ENCODE results near the gene TBC1D22A. TPM values are rescaled to one million over a fixed set of nuclear protein-coding genes. Genes with fewer than 3 reads are reported as not detected.

The TBC1D22A gene
- total and polyA plus RNA-seq, 2 experiments from 2014 or later: 9.6 to 13.3 TPM

DNA sequence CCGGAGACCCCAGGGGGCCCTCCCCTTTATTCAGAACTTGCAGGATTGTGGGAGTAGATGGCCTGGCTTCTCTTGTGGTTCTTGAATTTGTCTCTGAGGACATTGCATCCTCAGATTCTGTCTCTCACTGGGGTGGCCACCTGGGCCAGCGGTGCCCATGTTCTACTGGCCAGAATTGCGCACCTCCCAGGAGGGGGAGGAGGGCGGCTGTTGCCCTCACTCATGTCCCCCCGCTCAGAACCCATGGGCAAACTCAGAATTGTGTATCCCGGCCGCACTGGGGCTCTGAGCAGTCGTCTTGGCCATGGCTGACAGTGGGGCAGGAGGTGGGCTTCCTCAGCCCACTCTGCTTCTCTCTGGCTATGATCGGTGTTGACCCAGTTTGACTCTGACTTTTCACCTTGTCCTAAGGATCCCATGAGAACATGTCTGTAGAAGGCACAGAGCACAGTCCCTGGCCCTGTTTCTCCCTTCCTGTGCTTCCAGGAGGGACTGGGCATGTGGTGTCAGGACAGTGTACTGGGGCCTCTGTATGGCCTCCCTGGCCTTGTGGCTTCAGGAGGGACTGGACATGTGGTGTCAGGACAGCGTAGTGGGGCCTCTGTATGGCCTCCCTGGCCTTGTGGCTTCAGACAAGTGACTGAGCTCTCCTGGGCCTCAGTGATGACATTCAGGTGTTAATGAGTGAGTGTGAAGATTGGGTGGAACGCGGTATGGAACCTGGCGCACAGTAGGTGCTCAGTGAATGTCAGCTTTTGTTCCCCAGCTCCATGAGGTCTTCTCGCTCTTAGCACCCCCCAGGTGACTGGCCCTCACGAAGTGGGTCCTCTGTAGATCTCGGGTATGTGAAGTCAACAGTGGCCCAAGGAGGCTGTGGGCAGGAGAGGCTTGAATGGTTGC, 99.3 kb downstream of the TBC1D22A start:
- H3K36me3 Mint-ChIP-seq (ENCODE audit: low read depth): peaks cover 6% of the 10 kb centered on the region; the same call in 2 of the 3 replicates
- Histone ChIP-seq H2AFZ (no peak overlapping the region), H3K4me2 (no peak overlapping the region), H3K4me1 (ENCODE audit: insufficient read depth) (peaks cover 8% of the 10 kb centered on the region; the same call in 1 of the 2 replicates), H4K20me1 (replicated peaks; ENCODE audit: insufficient read depth) (peaks cover 9% of the 10 kb centered on the region; the same call in 1 of the 2 replicates), H3F3A (replicated peaks; ENCODE audit: low read depth) (no peaks in the 10 kb centered on the region), H3K9me2 (ENCODE audit: insufficient read depth) (no peaks in the 10 kb centered on the region), H3K36me3 (ENCODE audit: insufficient read depth) (no peaks in the 10 kb centered on the region), H3K27me3 (ENCODE audit: insufficient read depth) (no peaks in the 10 kb centered on the region), H3K79me2 (replicated peaks; ENCODE audit: insufficient read depth) (peaks cover 7% of the 10 kb centered on the region), H3K27ac (ENCODE audit: low read depth) (no peak overlapping the region), H3K4me3 (no peak overlapping the region)
- ATAC-seq (no peak), DNase-seq (ENCODE audit: low spot score) (no peak)
- H3K27ac Mint-ChIP-seq: peak overlapping the region; percentile 22
- H3K4me1 Mint-ChIP-seq: peaks cover 15% of the 10 kb centered on the region
- no peaks in the 10 kb centered on the region; the same call in 2 of the 3 replicates for H3K9me3 Mint-ChIP-seq
- peaks cover 10% of the 10 kb centered on the region for H3K27me3 Mint-ChIP-seq (ENCODE audit: insufficient read depth, low read depth, poor library complexity)
- no peak overlapping the region for H3K4me3 Mint-ChIP-seq
- TF ChIP-seq, protein P1, sequence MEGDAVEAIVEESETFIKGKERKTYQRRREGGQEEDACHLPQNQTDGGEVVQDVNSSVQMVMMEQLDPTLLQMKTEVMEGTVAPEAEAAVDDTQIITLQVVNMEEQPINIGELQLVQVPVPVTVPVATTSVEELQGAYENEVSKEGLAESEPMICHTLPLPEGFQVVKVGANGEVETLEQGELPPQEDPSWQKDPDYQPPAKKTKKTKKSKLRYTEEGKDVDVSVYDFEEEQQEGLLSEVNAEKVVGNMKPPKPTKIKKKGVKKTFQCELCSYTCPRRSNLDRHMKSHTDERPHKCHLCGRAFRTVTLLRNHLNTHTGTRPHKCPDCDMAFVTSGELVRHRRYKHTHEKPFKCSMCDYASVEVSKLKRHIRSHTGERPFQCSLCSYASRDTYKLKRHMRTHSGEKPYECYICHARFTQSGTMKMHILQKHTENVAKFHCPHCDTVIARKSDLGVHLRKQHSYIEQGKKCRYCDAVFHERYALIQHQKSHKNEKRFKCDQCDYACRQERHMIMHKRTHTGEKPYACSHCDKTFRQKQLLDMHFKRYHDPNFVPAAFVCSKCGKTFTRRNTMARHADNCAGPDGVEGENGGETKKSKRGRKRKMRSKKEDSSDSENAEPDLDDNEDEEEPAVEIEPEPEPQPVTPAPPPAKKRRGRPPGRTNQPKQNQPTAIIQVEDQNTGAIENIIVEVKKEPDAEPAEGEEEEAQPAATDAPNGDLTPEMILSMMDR (conservative IDR thresholded peaks at IDR 0.05; ENCODE audit: low read depth in 2 of 2): no peak
- TF ChIP-seq STAT1 (IDR thresholded peaks at IDR 0.05; ENCODE audit: unreplicated experiment) (no peak), NANOG (IDR thresholded peaks at IDR 0.05; ENCODE audit: borderline replicate concordance) (no peak), ZNF331 (CRISPR knock-in tag; IDR thresholded peaks at IDR 0.05; ENCODE audit: low read depth) (no peak), CREB1 (CRISPR knock-in tag; IDR thresholded peaks at IDR 0.05; ENCODE audit: low read depth) (no peak), POLR2AphosphoS5 (IDR thresholded peaks at IDR 0.05; ENCODE audit: low read depth) (no peak), EZH2phosphoT487 (IDR thresholded peaks at IDR 0.05; ENCODE audit: unreplicated experiment) (no peak), JUNB (IDR thresholded peaks at IDR 0.05; ENCODE audit: unreplicated experiment) (no peak), EZH2 (IDR thresholded peaks at IDR 0.05; ENCODE audit: low read depth, unreplicated experiment) (no peak), ZNF114 (CRISPR knock-in tag; IDR thresholded peaks at IDR 0.05) (no peak)
- TF ChIP-seq, protein P2, sequence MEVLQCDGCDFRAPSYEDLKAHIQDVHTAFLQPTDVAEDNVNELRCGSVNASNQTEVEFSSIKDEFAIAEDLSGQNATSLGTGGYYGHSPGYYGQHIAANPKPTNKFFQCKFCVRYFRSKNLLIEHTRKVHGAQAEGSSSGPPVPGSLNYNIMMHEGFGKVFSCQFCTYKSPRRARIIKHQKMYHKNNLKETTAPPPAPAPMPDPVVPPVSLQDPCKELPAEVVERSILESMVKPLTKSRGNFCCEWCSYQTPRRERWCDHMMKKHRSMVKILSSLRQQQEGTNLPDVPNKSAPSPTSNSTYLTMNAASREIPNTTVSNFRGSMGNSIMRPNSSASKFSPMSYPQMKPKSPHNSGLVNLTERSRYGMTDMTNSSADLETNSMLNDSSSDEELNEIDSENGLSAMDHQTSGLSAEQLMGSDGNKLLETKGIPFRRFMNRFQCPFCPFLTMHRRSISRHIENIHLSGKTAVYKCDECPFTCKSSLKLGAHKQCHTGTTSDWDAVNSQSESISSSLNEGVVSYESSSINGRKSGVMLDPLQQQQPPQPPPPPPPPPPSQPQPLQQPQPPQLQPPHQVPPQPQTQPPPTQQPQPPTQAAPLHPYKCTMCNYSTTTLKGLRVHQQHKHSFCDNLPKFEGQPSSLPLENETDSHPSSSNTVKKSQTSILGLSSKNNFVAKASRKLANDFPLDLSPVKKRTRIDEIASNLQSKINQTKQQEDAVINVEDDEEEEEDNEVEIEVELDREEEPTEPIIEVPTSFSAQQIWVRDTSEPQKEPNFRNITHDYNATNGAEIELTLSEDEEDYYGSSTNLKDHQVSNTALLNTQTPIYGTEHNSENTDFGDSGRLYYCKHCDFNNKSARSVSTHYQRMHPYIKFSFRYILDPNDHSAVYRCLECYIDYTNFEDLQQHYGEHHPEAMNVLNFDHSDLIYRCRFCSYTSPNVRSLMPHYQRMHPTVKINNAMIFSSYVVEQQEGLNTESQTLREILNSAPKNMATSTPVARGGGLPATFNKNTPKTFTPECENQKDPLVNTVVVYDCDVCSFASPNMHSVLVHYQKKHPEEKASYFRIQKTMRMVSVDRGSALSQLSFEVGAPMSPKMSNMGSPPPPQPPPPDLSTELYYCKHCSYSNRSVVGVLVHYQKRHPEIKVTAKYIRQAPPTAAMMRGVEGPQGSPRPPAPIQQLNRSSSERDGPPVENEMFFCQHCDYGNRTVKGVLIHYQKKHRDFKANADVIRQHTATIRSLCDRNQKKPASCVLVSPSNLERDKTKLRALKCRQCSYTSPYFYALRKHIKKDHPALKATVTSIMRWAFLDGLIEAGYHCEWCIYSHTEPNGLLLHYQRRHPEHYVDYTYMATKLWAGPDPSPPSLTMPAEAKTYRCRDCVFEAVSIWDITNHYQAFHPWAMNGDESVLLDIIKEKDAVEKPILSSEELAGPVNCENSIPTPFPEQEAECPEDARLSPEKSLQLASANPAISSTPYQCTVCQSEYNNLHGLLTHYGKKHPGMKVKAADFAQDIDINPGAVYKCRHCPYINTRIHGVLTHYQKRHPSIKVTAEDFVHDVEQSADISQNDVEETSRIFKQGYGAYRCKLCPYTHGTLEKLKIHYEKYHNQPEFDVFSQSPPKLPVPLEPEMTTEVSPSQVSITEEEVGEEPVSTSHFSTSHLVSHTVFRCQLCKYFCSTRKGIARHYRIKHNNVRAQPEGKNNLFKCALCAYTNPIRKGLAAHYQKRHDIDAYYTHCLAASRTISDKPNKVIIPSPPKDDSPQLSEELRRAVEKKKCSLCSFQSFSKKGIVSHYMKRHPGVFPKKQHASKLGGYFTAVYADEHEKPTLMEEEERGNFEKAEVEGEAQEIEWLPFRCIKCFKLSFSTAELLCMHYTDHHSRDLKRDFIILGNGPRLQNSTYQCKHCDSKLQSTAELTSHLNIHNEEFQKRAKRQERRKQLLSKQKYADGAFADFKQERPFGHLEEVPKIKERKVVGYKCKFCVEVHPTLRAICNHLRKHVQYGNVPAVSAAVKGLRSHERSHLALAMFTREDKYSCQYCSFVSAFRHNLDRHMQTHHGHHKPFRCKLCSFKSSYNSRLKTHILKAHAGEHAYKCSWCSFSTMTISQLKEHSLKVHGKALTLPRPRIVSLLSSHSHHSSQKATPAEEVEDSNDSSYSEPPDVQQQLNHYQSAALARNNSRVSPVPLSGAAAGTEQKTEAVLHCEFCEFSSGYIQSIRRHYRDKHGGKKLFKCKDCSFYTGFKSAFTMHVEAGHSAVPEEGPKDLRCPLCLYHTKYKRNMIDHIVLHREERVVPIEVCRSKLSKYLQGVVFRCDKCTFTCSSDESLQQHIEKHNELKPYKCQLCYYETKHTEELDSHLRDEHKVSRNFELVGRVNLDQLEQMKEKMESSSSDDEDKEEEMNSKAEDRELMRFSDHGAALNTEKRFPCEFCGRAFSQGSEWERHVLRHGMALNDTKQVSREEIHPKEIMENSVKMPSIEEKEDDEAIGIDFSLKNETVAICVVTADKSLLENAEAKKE (CRISPR knock-in tag; IDR thresholded peaks at IDR 0.05): no peak
- TF ChIP-seq, protein P3, sequence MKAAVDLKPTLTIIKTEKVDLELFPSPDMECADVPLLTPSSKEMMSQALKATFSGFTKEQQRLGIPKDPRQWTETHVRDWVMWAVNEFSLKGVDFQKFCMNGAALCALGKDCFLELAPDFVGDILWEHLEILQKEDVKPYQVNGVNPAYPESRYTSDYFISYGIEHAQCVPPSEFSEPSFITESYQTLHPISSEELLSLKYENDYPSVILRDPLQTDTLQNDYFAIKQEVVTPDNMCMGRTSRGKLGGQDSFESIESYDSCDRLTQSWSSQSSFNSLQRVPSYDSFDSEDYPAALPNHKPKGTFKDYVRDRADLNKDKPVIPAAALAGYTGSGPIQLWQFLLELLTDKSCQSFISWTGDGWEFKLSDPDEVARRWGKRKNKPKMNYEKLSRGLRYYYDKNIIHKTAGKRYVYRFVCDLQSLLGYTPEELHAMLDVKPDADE (IDR thresholded peaks at IDR 0.05): no peak
- TF ChIP-seq, protein P4, sequence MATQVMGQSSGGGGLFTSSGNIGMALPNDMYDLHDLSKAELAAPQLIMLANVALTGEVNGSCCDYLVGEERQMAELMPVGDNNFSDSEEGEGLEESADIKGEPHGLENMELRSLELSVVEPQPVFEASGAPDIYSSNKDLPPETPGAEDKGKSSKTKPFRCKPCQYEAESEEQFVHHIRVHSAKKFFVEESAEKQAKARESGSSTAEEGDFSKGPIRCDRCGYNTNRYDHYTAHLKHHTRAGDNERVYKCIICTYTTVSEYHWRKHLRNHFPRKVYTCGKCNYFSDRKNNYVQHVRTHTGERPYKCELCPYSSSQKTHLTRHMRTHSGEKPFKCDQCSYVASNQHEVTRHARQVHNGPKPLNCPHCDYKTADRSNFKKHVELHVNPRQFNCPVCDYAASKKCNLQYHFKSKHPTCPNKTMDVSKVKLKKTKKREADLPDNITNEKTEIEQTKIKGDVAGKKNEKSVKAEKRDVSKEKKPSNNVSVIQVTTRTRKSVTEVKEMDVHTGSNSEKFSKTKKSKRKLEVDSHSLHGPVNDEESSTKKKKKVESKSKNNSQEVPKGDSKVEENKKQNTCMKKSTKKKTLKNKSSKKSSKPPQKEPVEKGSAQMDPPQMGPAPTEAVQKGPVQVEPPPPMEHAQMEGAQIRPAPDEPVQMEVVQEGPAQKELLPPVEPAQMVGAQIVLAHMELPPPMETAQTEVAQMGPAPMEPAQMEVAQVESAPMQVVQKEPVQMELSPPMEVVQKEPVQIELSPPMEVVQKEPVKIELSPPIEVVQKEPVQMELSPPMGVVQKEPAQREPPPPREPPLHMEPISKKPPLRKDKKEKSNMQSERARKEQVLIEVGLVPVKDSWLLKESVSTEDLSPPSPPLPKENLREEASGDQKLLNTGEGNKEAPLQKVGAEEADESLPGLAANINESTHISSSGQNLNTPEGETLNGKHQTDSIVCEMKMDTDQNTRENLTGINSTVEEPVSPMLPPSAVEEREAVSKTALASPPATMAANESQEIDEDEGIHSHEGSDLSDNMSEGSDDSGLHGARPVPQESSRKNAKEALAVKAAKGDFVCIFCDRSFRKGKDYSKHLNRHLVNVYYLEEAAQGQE (IDR thresholded peaks at IDR 0.05; ENCODE audit: unreplicated experiment): no peak
